Activated CD8-positive, alpha-beta memory T cell treated with anti-CD3 and anti-CD28 coated beads, Interleukin-2, amount 50 U/mL, for 4 hours (primary cell): ENCODE data around the gene NPC2.

Experiments used
- DNase-seq: peaks from one replicate; pipeline ENCODE4 v3.0.0-alpha.2; 2020

The NPC2 gene

DNA sequence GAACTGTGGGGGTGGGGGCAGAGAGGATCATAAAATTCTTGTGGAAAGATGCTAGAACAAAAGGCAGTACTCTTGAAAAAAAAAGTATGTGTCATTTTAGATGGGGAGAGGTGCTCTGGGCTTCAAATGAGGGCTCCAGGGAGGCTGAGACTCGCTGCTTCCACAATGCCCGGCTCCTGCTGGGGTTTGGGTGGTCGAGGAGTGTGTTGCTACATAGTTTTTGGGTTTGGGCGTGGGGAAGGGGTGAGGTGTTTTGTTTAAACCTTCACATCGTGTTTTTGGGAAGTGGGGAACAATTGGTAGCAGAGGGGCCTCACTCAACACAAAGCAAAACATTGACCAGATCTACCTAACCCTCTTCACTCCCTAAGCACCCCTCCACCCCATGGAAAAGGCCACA, 8.6 kb upstream of the NPC2 start:
- no peak for DNase-seq

DNA sequence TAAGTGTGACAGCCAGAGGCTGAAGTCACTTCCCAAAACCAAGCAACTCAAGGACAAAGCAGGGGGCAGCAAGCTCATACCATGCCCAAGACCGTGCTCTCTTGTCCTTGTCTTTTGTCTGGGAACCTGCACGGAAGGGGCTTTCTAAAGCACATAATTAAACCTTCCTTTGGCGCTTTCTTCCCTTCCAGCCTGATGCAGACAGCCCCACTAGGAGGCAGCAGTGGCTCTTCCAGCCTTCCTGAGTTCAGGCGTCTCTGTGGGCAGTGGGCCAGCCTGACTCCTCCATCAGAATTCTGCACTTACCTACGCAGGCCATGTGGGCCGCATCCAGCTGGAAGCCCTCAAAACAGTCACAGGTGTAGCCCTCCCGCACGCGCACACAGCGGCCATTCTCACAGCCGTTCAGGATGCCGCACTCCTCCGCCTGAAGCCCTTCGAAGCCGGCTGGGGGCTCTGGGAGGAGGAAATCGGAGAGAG, 8.1 kb upstream of the NPC2 start:
- DNase-seq, result no peak

DNA sequence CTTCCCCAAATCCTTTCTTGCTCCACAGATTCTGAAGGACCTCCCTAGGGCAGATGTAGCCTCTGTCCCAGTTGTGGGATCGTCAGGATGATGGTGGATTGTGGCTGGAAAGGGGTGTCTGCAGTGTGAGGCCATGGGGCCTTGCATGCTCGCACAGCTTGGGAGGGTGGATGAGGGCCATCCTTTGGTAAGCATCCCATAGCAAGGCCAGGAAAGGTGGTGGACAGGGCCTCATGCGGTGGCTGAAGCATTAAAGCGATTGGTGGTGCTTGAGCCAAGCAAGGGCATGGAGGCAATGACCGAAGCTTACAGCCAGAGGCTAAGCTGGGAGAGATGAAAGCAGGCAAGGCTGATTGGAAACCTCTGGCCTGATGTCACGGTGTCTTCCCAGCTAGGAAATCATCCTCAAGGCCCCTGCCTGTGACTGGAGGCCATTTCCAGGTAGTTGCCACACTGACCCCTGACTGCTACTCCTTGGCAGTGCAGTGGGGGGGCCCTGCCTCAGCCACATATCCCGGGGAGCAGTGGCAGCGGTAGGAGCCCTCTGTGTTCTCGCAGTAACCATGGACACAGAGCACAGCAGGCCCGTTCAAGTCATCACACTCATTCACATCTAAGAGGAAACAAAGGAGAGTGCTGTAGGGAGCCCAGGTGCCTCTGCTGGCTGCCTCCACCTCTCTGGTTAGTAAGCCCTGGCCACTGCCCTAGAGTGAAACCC, 7.5 kb upstream of the NPC2 start:
- no peak for DNase-seq

DNA sequence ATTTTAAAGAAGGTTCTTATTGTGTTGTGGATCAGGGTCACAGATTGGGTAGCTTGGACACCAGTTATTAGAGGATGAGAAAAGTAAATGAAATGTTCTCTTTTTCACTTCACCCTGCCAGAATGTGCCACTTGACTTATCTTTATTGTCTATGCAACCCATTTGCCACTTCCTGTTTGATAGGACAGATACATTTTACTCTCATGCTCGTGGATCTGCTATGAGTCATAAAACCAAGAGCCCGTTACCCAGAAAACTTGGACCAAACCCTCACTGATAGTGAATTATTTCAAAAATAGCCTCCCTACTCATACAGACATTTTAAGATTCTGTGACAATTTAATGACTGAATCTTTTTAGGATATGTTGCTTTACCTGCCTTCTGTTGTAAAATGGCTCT, 2.3 kb upstream of the NPC2 start:
- DNase-seq, result no peak

DNA sequence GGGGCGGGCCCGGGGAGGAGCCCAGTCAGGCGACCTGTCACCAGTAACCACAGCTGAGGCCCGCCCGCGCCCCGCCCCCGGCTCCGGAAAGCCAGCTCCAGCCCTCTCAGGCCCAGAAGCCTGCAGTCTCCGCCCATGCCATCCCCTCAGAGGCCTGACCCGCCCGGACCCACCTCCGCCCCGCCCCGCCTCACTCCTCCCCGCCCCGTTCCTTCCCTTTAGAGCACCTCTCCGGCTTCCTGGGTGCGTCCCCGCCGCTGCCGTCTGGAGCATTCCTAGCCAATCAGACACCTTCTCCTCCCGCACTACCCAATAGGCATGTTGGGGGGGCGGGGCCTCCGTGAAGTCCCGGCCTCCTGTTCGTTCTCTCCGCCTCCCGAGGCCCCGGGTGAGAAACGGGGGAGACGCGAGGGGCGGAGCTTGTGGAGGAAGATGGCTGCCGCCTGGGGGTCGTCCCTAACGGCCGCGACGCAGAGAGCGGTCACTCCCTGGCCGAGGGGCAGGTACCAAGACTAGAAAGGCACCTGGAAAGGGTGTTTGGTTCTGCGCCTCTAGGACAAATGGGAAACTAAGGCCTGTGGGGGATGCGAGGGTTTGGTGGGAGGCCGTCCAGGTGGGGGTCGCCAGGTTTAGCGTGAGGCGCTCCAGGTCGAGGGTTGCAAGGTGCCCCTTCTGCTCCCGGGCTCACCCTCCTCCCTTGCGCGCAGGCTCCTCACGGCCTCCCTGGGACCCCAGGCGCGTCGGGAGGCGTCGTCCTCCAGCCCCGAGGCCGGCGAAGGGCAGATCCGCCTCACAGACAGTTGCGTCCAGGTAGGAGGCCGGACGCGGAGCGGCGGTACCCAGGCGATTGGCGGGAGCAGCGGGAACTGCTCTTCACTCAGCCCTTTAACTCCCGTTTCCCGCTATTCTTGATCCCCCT, 497 bp upstream of the NPC2 start, which contains the start of gene ISCA2:
ISCA2 (plus strand) TSS at position 423 of the 919 bp plus-strand sequence; CDS start at position 433, 10 bp downstream.
- DNase-seq, result peak; percentile 100

DNA sequence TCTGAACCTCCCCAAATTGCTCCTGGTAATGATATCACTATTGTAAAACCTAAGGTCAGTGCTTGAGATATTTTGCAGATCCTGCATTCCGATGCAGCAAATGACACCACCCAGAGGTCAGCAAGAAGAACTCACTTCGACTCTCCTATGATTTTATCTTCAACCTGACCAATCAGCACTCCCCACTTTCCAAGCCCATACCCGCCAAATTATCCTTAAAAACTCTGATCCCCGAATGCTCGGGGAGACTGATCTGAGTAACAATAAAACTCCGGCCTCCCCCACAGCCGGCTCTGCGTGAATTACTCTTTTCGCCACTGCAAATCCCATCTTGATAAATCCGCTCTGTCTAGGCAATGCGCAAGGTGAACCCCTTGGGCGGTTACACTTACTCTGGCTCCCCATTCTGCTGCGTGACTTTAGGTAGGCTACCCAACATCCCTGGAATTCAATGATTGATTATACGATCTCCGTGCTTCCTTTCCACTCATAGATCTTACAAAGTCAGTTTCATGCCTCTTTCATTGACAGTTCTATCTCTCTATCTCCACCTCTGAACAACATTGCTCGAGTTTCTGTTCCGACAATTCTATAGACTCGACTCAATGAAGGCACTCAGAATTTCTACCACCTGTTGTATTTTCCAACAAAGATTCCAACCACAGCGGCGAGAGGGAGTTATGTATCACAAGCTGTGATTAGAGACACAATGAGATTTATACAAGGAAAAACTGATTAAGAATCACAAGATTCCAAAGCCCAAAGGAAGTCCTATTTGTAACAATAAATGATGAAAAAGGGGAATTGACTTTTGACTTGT, 939 bp downstream of the NPC2 start:
- no peak for DNase-seq

DNA sequence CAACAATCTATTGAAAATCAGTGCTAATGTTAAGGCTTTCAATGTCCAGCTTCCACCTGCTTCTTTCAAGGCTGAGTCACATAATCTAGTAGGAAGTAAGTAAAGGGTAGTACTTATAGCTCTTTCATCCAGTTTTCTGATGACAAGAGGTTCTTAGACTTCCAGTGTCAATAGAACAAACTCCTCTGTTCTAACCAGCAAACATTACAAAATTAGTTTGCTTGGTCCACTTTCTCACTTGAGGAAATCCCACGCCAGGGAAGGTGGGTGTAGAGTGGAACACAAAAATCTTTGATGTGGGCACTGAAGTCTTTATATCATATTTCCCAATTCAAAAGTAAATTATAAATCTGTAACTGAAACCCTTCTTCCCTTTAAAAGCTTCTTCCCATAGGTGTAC, 2.6 kb downstream of the NPC2 start:
- DNase-seq, result no peak

DNA sequence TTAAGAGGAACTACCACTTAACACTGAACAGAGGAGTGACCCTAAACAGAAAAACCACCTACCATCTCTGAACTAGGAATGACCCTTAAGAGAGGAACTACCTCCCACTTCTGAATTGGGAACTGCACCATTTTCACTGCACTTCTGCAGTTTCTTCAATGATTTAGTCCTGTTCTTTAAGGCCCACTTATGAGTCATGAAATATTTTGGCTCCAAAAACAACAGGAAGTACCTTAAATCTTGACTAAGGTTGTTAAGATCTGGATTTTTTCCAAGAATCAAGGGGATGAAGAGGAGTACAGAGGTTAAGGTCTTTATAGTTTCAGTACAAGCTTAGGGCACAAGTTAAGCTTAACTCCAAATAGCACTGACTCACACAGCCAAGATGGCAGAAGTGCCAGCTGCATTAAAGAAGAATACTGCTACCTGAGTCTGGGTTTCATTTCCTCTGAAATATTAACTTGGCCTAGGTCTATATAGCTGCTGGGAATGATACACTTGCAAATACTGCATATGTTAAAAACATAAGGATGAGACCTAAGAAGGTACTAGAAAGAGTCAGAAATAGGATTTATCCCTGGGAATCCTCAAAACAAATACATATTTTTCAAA, 4.2 kb downstream of the NPC2 start:
- DNase-seq, result no peak

DNA sequence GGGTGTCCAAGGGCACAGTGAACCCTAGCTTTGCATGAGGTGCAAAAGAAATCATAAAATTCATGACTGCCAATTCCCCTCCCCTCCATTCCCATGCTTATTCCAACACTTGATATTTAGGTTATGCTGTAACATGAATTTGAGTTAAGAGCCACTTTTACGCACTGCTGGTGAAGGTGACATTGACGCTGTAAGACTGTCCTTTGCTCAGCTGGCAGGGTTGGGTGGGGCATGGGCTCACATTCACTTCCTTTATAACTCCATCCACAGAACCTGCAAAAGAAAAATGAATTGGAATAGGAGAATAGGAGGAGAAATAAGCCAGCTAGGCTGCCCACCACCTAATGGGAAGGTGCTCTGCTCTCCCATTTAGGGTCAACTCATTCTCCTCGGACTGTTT, 6.9 kb downstream of the NPC2 start:
- DNase-seq, result no peak

DNA sequence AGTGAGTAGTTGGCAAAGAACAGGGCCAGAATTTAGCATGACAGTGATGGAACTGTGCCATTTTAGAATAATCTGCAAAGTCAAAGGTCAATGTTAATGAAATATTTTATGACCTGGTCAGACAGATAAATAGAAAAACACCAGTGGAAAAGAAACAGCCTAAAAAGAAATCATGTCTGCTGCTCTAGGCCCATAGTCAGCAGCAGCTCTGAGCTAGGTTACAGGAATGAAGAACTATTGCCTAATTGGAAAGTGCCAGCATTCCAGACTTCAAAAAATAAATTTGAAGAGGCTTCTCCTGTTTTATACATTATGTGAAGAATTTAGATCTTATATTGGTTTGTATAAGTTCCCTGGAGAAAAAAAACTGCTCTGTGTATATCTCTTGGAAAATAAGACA, 9.8 kb downstream of the NPC2 start:
- DNase-seq, result no peak

DNA sequence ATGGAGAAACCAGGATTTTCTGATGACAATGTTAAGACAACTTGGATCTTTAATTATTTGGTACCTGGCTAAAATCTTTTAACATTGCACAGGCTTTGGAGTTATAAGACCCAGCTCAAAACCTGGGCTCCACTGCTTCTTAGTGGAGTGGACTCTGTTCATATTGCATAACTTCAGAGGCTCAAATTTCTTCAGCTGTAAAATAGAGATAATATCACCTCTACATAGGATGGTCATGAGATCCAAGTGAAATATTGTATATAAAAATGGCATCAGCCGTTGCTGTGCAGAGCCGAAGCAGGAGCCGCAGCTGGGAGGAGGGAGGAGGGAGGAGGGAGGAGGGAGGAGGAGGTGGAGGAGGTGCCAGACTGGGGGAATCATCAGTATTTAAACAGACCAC, 10.5 kb downstream of the NPC2 start:
- no peak for DNase-seq

DNA sequence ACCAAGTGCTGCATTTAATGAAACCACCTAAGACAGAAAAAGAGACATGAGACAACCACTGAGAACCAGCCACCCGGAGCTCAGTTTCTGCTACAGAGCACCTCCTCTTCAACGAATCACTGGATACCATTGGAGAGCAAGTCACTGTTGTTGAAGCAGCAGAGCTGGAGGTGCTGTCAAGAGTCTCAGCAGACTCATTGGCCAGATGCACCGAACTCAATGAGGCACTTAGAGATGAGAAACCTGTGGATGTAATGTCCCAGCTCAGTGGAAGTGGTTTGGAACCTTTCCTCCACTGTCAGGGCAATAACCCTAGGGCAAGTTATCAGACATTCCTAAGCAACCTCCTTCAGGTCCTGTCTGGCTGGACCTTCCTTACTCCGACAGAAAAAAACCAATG, 13.1 kb downstream of the NPC2 start:
- DNase-seq, result no peak

DNA sequence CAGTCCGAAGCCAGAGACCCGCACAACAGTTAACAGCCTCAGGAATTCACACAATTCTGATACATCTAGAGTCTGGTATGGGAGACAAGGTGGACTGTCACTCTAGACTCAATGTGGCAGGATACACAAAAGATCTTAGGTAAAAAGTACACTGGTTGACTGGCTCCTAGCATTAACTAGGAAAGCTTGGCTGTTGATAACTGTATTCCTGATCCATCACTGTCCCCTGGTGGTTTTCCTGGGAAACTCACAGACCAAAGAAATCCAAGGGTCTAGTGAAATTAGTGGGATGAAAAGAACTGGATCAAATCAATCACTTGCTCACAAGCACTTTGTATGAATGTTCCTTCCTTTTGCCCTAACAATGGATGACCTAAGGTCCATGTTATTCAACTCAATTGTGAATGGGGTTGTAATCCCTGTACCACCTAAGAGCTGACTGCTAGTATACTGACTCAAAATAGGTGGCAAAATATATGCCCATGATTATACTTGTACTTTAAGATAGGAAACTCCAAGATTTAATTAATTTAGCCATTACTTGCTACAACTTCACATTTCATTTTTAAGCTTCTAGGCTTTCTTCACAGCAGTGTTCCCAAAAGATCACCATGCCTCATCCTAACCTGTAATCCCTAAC, 14.0 kb downstream of the NPC2 start:
- DNase-seq, result no peak

DNA sequence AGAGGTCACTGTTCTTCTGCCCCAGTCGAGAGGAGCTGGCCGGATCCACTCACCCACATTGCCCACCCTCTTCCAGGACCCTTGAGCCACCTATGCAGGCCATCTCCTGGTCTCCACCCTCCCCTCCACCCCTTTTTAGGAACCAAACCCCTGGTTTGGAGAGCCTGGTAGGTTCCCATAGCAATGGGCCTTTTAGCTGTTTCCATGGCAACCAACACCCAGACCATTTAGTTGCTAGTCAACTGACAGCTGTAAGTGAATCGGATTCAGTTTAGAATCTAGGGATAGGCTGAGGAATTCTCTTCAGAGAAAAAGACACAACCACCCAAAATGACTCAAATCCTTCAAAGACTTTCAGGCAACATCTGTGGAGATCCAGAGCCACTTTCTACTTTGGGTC, 16.5 kb downstream of the NPC2 start:
- no peak for DNase-seq

DNA sequence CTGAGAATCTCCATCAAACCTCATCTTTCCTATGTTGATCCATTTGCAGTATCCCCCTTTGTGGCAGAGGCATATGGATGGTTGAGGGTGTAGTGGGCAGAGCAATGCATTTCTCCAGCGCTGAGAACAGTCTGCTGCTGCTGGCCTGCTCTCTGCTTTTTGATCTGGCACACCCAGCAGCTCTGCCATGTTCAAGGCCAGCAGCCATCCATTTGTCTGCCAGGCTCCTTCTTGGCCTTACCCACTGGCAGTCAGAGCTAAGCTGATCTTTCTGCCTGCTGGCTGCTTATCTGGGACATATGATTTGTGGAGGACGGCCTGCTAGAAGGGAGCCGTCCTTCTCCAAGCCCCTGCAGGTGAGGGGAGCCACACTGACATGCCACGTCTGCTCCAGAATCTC, 17.0 kb downstream of the NPC2 start:
- DNase-seq, result no peak

DNA sequence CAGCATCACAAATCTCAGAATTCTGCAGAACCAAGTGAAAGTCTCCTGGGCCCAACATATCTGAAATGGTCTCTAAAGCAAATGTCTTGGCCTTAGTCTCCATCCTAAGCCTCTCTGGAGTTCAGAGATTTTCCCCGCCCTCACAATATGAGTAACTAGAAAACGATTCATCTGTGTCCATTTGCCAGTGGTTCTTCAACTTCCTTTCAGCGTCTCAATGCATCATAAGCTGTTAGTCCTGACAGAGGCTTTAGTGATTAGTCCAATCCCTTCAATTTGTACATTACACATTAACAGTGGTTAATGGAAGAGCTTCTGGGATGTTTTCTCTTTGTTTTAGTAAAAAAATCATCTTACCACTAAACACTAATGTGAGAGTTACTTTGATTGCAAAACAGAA, 17.4 kb downstream of the NPC2 start:
- DNase-seq, result no peak

DNA sequence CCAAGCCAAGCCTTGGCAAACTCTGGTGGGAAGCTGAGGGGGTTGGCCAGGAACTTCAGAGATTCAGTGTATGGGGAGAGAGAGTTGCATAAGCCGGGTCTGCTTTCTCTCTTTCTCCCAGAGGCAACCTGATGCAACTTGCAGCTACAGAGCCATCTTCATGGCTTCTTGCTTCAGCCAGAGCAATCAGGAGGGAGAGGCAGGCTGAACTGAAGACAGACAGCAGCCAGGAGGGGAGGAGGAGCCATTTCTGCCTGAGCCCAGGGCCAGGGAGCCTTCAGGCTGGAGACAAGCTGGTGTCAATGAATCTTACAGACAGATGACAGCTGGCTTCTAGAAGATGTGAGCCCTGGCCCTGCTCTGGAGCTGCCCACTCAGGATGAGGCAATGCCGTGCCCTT, 18.7 kb downstream of the NPC2 start:
- no peak for DNase-seq

DNA sequence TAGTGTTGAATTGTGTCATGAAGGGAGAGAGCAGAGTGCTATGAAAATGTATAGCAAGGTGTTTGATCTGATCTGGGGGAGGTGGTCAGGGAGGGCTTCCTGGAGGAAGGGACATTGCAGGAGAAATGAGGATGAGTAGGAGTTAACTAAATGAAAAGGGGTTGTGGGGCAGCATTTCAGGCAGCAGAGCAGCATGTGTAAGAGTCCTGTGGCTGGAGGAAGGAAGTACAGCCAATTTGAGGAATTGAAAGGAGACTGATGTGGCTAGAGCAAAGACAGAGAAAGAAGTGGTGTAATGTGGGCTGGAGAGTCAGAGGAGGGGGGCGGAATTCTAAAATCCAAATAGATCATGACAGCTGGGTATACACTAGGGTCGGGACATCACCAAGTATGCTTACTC, 20.5 kb downstream of the NPC2 start:
- no peak for DNase-seq

DNA sequence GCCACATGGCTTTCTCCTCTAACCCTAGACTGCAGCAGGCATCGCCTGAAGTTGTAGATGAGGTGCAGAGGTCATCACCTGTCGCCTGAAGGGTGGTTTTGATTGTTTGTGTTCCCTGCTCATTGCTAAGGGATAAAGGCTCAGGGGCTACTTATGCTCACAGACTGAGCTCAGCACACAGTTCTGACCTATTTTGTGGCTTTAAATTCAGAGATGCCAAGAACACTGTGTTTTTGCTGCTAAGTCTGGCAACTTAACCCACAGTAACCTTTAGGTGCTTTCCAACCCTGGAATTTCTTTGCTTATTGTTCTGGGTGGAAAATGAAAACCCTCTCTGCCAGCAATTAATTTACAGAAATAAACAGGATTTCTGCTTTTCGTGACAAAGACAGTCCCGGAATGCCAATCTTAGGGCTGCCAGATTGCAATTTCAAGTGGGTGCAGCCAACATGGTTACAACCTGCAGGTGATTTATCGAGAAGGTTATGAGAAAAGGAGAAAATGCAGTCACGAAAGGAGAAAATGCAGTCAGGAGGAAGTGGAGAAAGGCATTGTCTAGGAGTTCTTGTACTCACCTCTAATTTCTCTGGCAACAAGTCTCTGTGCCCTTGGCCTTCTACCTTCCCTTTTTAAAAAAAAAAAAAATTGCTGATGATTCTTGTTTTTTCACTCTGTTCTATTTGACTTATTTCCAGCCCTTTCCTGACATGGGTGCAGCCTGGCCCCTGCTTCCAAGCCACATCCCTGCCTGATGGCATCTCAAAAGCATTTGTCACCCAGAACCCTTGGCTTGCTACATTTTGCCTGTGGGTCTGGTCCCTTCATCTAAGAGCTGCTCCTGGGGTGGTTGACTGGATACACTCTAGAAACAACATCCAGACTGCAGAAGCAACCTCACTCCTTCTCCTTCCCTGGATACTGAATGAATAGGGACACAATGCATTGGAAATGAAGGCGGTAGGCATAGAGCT, 23.3 kb downstream of the NPC2 start:
- DNase-seq, result no peak

DNA sequence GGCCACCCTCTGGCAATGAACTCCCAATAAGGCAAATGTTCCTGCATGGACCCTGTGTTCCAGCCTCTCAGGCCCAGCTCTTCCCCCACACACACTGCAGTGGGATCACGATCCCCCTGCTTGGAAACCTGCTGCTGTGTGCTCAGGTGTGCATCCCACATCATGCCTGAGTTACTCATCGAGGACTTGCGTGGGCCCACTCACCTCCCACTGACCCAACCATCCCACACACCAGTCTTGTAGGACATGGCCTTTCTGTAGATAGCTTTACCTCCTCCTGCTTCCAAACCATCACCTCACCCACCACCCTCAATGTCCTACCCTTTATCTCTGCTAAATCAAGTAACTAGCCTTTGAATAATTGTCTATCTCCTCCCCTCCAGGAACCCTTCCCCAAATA, 24.6 kb downstream of the NPC2 start:
- DNase-seq, result no peak

DNA sequence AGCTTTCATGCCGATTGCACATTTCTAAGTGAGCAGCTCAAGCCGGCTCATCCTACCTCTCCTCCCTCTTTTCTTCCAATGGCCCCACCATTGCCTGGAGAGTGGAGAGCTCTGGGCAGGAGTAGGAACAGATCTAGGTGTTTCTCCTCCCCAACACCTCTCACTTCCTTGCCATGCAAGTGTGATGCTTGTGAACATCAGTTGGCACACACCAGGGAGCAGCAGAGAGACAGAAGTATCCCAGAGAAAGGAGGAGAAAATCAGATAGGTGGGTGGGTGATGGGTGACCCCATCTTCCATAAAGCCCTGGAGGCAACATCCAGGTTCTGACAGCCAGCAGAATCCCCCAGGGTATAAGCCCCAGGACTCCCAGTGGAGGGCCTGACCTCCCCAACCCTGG, 27.8 kb downstream of the NPC2 start:
- no peak for DNase-seq
